ENCODE data around the gene PRLH. TPM values are rescaled to one million over a fixed set of nuclear protein-coding genes. Genes with fewer than 3 reads are reported as not detected.

Gene PRLH
- total RNA-seq, 1 donor from 2014 or later: not detected

DNA sequence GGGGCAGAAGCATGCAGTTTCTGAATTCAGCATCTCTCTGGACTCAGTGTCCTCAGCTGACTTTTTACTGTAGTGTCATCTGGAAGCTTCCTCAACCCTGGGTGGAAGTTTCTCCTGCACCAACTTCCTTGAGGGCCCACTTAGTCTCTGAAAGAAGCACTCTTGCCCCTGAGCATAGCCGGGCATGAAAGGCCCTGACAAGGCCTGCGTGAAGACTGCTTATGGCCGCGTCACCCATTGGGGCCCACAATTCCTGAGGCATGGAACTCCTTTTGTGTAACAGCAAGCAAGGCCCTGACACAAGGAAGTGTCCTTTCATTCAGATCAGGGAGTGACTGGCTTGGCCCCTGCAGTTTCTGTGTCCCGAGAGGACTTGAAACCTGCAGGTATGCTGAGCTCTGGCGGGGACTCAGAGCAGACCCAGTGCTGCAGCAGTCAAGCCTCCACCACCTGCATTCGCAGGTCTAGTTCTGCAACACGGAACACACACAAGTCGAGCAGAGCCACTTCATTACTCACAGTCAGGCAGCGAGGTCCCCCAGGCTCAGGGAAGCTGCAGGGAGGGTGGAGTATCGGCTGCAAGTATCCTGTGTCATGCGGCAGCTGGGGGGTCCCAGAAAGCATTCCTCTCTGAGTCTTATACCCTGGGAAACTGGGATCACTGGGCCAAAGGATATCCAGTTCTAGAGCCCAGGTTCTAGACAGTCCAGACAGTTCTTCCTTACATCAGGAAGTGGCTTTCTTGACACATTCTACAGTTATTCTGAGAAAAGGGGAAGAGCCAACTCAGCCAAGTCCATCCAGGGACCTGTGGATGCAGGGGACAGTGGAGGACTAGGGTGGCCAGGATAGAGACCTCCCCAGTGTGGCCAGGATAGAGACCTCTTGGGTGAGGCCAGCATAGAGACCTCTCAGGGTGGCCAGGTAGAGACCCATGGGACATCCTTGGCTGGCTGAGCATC lies 35.6 kb upstream of the PRLH start:
- TF ChIP-seq CTCF (IDR thresholded peaks at IDR 0.05; ENCODE audit: insufficient read depth, low read length, severe bottlenecking): no peak
- DNase-seq (ENCODE audit: low read depth) (no peak), FAIRE-seq (peak; percentile 68)
- Histone ChIP-seq H3K36me3 (ENCODE audit: control insufficient read depth, insufficient read depth, low read length) (peaks cover 1% of the 10 kb centered on the region), H3K4me3 (ENCODE audit: low read depth, low read length) (no peak overlapping the region), H3K27me3 (ENCODE audit: control insufficient read depth, insufficient read depth, low read length) (no peaks in the 10 kb centered on the region)

GRCh38 chr2:237532160-237532559 lies 34.2 kb upstream of the PRLH start:
- DNase-seq (ENCODE audit: low read depth) (peak; percentile 71), FAIRE-seq (no peak)
- Histone ChIP-seq H3K36me3 (ENCODE audit: control insufficient read depth, insufficient read depth, low read length) (peaks cover 1% of the 10 kb centered on the region), H3K4me3 (ENCODE audit: low read depth, low read length) (no peak overlapping the region), H3K27me3 (ENCODE audit: control insufficient read depth, insufficient read depth, low read length) (no peaks in the 10 kb centered on the region)
- TF ChIP-seq CTCF (IDR thresholded peaks at IDR 0.05; ENCODE audit: insufficient read depth, low read length, severe bottlenecking): no peak

DNA sequence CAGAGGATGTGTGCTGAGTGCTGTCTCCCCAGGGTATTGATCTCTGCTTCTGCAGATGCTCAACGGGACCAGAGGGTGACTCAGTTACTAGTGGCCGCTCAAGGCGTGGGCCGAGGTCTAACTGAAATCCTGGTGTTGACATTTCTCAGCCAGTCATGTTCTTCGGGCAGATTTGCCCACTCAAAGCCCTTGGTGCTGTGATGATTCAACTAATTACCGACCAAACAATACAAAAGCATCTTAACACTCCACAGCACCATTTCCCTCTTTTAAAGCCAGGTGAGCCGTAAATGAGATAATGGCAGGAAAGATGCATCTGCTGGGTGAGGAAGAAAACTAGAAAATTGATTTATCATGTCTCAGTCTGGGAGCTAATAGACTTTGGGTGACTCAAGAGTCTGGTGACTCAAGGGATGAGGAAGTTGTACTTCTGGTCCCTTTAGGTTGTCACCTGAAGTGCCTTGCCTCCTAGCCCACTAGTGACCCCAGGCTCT lies 32.7 kb upstream of the PRLH start:
- peak; percentile 85 for DNase-seq (ENCODE audit: low read depth)
- no peak for TF ChIP-seq CTCF (IDR thresholded peaks at IDR 0.05; ENCODE audit: insufficient read depth, low read length, severe bottlenecking)
- peak; percentile 79 for FAIRE-seq
- Histone ChIP-seq H3K27me3 (ENCODE audit: control insufficient read depth, insufficient read depth, low read length) (no peaks in the 10 kb centered on the region), H3K36me3 (ENCODE audit: control insufficient read depth, insufficient read depth, low read length) (no peaks in the 10 kb centered on the region), H3K4me3 (ENCODE audit: low read depth, low read length) (no peak overlapping the region)

DNA sequence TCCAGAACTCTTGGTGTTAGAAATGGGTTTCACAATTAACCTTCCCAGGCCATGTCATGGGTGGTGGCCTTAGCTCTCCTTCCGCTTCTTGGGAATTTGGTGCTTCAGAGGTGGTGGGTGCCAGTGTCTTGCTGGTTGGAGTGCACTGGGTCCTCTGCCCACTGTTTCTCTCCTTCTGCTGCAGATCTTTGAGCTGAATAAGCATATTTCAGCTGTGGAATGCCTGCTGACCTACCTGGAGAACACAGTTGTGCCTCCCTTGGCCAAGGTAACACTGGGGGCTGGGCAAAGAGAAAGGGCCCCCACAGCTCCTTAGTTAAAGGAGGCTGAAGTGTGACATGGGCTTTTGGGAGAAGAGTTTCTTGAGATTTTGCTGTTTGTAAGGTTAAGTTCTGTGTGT lies 32.0 kb upstream of the PRLH start:
- no peaks in the 10 kb centered on the region for H3K36me3 ChIP-seq (ENCODE audit: control insufficient read depth, insufficient read depth, low read length)

DNA sequence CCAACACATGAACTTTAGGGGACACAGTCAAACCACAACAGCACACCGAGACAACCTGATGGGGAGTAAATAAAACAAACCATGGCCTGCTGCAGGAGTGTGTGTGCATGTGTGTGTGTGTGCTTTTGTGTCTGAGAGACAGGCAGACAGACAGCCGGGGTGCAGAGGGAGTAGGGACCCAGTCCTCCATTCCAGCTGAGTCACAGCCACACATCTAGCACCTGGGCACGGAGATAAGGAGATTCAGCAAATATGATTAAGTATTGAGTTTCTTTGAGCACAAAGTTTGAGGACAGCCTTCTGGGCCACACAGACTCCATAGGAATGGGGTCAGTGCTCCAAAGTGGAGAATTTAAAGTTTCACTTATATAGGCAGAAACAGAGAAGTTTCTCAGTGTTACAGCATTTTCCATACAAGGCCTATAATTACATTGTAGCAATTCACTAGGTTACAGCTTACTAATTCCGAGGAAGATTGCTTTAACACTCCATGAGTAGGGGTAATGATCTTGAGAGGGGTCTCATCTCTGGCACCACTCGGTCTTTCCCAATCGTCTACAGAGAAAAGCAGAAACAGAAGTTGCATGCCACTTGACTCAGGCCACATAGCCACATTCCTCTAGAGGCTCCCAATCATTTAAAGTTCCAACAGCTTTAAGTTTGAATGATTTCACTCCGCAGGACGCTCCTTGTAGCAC lies 30.8 kb upstream of the PRLH start:
- FAIRE-seq: peak; percentile 40
- no peaks in the 10 kb centered on the region for H3K36me3 ChIP-seq (ENCODE audit: control insufficient read depth, insufficient read depth, low read length)
- no peak for DNase-seq (ENCODE audit: low read depth)
- TF ChIP-seq CTCF (IDR thresholded peaks at IDR 0.05; ENCODE audit: insufficient read depth, low read length, severe bottlenecking): no peak
- H3K4me3 ChIP-seq (ENCODE audit: low read depth, low read length): no peak overlapping the region
- no peaks in the 10 kb centered on the region for H3K27me3 ChIP-seq (ENCODE audit: control insufficient read depth, insufficient read depth, low read length)

More for the DNA sequence above, 32.0 kb upstream of the PRLH start:
- DNase-seq (ENCODE audit: low read depth) (no peak), FAIRE-seq (no peak)
- Histone ChIP-seq H3K4me3 (ENCODE audit: low read depth, low read length) (no peak overlapping the region), H3K27me3 (ENCODE audit: control insufficient read depth, insufficient read depth, low read length) (no peaks in the 10 kb centered on the region)
- no peak for TF ChIP-seq CTCF (IDR thresholded peaks at IDR 0.05; ENCODE audit: insufficient read depth, low read length, severe bottlenecking)

All from bronchial epithelial cell (primary cell).